NCI-H526 (cell line): ENCODE data around the gene ALK.

ENCODE experiments used
- DNase-seq, 2 experiments: peaks; one replicate each; lab custom pipeline; 2025; lab: John Stamatoyannopoulos, UW

Gene ALK

DNA sequence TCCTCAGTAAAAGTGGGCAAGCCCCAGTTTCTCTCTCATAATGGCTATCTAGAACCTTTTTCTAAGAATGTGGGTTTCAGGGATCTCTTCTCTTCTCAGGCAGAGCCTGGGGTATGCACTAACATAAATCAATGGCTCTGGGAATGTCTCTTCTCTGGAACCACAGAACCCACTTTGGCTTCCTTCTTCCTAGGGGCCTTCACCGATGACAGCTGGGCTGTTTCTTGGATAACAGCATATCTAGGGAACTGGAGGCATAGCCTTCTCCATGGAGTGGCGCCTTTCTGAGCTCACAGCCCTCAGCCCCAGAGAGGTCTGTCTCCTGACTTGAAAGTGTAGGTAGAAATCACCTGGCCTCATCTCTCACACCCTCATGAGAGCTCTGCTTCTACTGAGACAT lies 558.3 kb downstream of the ALK start:
- DNase-seq: no peak

DNA sequence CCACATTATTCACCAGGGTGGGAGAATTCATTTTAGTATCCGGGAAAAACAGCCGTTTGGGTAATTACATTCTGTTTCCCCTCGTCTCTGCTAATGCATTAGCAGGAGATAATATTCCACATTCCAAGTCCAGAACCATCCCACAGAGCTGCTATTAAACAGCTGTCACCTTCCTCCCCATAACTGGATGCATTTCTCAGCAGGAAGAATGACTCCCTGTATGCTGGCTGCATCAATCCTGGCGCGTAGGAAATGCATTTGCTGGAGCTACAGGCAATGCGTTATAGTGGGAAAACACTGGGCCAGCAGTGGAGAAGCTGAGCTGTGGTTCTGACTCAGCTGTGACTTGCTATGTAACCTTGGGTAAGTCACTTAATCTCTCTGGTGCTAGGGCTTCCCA lies 560.2 kb downstream of the ALK start:
- DNase-seq: no peak

DNA sequence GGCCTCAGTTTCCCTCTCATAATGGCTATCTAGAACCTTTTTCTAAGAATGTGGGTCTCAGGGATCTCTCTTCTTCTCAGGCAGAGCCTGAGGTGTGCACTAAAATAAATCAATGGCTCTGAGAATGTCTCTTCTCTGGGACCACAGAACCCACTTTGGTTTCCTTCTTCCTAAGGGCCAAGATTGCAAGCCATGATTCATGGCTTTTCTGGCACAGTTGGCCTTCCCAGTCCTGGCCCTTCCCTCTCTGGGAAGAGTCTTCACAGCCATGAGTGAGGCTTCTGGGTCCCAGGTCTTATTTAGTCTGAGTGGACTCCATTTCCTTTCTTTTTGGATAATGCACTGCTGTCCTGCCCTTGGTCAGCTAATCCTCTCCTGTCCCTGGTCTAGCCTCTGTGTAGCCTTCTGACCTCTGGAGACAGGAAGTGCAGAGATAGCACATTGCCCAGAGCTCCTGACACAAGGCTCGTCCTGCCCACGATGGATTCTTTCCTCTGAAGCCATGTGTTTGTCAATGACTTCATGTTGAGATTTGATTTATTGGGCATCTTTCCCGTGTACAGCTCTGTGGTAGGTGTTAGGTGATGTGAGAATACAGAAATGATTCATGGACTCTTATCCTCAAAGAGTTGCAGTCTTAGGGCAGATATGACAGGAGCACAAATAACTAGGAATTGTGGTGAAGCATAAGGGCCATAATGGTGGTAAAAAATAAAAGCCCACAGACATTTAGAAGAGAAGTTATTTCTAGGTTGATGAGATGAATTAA lies 561.2 kb downstream of the ALK start:
- DNase-seq: no peak

DNA sequence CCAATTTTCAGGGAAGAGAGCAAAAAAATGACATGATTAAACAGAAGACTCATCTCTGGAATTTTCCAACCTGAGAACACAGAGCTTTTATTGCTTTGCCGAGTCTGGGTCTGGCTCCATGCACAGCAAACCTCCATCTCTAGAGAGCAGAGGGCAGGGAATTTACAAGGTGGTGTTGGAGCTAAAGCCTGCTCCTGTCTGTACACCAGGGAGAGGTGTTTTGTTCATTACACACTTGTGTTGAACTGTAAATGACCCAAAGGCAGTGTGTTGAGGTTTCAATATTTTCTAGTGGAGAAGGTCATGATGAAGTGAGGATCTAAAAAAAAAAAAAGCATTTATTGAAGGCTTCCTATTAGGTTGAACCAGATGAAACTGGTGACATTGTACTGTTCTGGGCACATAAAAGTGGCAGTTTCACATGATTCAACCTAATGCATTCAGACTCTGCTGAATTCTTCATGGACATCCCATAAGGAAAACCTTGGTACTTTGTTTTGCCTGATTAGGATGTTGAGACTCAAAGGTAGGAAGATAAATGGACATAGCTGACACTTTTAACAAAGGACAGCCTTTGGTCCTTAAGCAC lies 567.9 kb downstream of the ALK start:
- no peak for DNase-seq

DNA sequence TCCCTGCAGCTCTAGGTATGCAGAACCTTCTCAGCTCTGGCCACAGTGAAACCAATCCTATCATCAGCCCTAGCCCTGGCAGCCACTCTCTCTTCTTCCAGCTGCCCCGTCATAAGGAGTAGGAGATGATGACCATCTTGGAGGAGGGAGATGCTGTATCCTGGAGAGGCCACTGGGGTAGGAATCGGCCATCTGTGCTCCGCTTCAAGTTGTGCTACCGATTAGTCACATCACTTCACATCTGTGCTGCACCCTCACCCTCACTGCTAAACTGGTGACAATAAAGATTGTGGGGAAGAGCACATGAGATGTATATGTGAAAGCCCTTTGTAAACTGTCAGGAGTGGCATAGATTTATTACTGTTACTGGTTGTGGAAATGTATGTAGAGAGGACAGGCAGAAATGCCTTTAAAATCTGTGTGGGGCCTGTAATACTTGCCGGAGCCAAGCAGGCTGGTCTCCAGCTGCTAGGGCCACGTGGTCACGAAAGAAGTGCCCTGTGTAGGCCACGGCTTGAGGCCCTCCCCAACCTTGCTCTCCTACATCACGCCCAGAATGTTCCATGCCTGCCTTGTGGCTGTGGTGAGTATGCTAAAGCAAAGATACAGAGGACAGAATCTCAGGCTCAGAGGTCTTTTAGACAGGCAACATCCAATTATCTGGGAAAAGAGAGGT lies 569.3 kb downstream of the ALK start:
- DNase-seq: no peak

DNA sequence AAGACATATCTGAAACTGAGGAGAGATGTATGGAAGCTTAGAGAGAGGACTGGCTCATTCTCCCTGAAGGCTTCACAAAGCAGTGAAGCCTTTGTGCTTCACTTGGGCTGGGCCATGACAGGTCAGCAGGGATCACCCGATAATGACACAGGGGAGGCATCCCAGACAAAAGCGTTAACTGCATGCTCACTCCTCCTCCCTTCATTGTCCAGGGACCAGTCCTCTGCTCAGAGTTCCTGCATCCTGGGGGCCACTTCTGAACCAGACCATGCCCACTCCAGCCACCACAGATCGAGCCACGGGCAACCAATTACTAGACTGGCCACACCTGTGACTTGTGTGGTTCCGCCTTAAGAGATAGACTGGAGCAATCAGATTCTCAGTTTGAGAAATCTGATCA lies 570.1 kb downstream of the ALK start:
- DNase-seq: no peak

DNA sequence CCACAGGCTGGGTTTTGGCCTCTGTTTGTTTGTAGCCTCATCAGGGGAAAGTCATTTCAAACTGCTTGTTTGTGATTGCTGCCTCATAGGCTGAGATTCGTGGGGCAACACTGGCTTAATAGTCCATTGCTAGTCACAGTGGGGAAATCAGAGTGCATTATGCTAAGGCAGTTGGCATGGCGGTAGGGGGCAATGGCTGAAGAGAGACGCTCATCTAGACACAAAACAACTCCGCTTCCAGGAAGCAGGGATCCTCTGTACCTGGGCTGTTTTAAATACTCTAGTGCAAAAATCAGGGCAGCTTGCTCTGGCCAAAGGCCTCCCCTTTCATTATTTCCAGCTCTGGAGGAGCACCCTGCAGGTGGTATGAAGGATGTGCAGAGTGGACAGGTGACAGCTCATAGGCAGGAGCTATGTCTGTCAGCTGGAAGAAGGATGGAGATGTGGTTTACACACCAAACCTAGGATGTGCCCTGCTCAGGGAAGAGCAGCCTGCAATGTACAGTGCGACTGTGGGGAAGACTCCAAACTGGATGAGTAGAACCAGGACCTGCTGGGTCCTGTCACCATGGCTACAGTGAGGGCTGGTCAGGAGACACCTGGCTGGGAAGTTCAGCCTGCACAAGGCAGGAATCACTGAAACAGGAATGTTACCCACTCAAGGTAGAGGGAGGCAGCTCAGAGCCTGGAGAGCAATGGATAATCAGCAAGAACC lies 571.9 kb downstream of the ALK start:
- DNase-seq: no peak

DNA sequence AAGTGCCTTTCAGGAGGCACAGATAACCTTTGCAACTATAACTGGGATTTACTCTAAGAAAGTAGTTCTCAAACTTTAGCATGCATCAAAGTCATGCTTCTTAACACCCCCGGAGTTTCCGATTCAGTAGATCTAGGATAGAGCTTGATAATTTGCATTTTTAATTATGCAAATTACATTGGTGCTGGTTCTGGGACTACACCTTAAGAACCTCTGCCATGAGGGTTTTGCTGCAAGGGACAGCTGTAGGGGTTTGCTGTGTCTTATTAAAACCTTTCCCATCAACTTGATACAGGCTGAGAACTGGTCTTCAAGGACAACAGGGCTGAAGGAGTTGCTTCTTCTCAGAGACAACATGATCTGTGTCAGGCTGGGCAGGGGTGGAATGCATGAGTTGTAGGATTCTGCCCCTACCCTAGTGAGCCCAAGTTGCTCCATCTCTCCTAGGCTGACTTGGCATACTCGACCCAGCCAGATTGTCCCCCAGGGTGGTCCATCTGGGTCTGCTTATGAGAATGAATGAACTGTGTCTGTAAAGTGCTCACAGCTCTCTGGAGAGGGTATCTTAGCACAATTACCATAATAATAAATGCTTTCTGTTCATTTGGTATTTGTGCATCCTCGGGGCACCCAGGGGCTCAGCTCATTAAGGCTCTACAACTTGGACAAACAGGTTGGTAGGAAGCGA lies 573.5 kb downstream of the ALK start:
- no peak for DNase-seq

DNA sequence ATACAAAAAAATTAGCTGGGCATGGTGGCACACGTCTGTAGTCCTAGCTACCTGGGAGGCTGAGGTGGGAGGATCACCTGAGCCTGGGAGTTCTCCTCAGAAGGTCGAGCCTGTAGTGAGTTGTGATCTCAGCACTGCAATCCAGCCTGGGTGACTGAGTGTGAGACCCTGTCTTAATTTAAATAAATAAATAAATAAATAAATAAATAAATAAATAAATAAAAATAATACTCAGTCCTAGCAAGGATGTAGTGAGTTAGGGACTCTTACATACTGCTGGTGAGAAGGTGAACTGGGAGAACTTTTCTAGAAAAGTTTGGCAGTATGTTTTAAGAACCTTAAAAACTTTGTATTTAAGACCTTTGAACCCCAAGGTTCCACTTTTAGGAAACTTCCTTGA lies 576.1 kb downstream of the ALK start:
- DNase-seq: no peak

DNA sequence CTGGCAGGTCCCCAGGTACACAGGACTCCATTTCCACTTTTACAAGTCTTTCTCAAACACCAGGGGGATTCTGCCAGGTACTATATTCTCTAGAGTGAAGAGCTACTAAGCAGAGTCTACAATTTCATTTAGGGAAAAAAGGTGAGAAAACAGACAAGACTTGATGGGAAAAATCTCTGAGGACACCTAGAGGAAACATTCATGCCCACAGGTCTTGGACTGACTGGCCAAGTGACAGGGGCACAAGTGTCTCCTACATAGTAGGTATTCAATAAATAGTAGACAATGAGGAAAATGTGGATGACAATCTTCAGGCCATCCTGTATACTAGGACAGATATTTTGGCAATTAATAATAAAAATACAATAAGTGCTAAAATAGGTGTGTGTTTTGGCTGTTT lies 577.6 kb downstream of the ALK start:
- DNase-seq: no peak

DNA sequence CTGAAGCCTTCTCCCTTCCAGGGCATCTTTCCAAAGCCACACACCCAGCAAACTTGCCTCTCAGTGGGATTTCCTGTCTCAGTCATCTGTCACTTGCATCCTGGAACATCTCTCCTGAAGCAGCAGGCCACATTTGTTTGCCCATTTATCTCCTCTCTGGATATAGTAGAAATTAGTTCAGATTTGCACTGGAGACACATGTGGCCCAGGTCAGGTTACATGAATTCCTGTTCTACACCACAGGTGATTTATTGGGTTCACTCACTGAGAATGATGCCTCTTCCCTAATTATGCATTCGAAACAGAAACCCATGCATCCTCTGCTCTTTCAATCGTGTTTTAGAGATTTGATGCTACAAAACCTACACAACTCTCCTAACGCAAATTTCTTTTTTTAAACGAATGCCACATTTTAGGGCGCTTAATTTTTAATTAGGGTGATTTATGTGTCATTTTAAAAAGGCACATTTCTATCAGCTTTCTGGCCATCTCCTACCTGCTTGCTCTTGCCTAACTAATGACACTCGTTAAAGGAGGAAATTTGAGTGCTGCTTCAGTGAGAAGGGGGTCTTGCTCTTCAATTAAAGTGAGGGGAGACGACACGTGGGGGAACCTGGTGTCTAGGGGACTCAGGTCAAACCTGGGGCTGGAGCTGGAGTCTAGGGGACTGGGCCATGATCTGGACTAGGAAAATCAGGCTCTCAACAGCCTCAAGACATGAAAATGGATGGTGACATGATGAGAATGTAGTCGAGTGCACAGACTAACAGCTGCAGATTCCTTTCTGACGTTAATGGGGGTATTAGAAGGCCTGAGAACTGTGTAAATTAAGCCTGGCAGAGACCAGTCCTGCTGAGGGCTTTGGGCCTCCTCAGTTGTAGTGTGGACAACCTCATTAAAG lies 584.8 kb downstream of the ALK start:
- DNase-seq: no peak

DNA sequence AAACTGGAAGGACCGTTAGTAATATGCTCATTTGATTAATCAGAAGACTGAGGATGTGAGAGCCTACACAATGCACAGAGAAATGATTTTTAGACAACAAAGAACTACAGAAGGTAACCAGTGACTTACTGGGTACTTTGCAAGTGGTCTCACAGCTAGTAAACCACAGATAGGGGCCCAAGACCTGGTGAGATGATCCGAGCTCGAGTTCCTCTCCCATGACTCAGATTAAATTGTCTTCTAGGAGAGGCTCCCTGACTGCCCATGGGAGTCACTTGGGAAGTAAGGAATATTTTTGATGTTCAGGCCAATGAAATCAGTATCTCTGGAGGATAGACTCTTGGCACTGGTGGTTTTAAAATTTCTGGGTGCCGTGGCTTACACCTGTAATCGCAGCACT lies 586.0 kb downstream of the ALK start:
- DNase-seq: no peak

DNA sequence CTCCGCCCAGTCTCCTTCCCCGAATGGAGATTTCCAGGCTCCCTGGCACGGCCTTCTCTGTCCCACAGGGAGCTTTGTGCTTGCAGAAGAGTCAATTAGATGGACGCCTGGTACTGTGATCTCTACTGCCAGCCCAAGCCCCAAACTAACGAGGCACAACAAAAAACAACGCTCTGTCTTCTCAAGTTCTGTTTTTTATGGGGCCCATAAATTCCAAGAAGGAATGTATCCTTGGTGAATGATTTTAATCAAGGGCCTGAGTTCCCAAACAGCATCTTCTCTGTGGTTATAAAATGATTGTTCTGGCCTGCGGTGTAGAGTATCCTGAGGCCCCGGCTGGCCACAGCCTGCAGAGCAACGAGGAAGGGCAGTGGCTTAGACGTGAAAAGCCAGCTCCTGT lies 586.7 kb downstream of the ALK start:
- DNase-seq: no peak

DNA sequence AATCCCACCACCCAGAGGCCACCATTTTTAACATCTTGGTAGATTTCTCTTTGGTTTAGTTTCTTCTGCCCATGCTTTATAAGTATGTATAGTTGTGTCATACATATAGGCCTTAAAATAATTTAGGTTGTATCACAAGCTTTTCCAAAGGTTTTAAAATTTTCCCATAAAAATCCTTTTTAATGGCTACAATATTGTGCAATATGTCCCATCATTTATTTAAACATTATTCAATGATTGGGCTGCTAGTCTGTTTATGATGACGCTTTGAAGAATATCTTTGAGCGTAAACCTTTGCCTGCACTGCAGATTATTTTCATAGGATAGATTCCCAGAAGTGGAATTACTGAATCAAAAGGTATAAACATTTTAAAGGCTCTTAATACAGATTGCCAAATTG lies 588.8 kb downstream of the ALK start:
- DNase-seq: no peak

DNA sequence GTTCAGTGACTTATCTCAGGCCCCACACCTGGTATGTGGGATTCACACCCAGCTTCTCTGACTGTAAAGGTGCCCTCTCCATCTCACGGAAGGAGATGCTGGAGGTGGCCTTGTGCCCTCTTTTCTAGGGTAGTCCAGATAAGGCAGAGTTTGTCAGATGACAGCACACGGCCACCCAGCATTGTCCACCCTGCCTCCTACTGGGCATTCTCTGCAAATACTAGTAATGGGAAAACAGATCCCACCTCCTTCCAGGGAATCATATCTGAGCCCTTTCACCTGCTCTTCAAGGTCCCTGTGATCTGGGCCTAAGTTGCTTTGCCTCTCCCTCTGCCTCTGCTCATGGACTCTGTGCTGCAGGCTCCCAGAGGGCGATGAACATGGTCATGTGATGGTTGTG lies 591.5 kb downstream of the ALK start:
- DNase-seq: no peak

DNA sequence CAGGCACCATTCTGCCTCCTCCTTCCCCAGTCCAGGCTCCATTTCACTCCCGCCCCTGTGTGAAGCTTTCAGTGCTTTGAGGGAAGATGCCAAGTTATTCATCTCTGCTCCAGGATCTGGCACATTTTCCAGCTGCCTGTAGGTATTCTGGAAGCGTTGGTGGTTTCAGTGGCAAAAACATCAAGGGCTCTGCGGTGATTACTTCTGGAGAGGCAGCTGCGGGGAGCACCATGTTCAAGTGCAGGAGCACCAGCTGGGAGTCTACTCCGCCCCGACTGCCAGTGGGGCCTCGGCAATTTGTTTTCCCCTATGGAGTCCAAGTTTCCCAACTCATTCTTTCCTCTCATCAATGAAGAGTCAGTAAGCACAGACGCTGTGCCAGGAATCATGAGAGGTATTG lies 594.5 kb downstream of the ALK start:
- no peak for DNase-seq

DNA sequence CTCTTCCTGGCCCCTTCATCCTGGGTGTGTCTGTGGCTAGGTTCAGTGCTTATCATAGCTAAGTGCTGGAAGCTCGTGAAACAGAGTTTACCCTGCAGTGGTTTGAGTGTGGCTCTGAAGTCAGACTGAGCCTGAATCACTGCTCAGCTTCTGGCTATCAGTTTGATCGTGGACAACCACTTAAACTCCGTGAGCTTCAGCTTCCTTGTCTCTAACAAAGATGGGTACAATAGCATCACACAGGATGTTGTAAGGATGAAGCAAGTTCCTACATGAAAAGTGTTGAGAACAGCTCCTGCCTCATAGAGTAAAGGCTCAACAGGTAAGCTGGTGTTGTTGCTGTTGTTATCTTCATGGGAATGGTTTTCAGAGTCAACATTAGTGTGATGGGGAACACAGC lies 595.8 kb downstream of the ALK start:
- no peak for DNase-seq

DNA sequence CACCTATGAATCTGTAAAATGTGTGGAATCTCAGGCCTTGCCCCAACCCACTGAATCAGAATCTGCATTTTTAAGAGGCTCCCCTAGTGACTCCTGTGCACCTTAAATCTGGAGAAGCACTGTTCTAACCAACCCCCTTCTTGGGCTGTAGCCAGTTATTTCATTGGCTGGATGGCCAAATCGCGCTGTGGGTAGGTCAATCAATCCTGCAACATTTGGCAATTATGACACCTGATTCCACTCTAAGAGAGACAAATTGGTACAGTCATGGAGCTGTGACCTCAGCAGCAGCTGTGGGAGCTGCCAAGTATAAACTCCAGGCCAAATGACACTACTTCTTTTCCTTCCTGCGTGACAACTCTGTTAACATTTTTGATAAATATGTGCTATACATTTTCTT lies 597.4 kb downstream of the ALK start:
- DNase-seq: no peak

DNA sequence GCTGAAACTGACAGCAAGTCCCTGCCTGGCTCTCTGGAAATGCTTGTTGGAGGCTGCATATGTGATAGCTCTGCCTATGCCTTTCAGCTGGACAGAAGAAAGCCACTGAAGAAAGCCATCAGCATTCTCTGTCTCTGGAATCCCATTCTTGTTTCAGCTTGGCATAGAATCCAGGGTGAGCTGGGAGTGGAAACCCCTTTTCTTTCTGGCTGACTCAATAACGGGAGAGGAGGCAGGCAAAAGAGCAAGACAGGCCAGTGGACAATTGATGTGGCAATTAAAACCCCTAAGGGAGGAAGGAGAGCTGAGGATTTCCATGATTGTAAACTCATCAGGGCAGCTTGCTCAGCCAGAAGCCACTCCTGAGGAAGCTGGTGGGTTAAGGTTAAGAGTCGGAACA lies 598.1 kb downstream of the ALK start:
- DNase-seq: no peak

DNA sequence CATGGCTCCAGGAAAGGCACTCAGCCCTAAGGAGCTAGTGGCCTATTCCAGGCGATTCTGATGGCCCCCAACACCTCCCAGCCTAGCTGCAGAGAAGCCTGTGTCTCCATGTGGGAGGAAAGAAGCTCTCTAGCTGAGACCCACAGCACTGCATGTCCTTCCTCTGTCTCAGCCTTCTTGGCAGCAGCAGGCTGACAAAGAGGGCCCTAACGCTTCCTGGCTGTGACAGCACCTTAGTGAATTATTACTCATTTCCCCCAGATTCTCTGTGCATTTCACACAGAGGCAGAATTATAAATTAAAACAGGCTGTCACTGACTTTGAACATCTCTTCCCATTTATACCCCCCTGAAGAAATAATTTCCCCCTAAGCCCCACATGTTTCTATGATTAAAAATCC lies 599.4 kb downstream of the ALK start:
- no peak for DNase-seq

DNA sequence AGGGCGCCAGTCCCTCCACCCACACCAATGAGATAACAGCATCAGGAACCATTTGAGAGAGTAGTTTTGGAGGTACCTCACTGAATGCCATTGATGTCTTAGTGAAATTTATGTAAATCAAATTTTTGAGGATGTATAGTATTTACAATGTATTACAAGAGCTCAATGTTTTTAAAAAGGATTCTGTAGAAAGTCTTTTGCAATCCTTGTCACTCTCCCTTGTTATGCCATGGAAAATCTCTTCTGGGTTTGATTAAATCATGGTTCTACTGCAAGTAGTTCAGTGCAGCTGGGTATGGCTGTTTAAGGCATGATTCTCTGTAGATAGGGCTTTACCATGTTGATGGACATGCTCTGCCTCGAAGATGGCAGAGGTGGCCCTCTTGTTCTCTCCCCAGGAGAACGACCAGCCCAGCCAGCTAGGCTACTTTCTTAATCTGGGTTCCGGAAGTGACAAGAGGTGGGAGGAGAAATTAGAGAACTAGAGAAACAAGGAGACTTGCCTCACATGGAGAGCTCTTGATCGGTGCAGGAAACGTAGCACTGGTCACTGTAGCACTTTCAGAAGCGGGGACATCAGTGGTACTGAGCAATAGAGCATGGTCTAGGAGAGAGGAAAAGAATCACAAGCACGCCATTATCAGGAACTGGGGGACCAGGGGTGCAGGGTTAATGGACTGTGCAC lies 603.4 kb downstream of the ALK start:
- no peak for DNase-seq
